ENCODE data around the gene BCAM.
"Not testable (repeated sequence)": the region's sequence is repeated elsewhere in the genome, so short reads cannot be mapped to it uniquely, and the experiment has no call there.

DNA sequence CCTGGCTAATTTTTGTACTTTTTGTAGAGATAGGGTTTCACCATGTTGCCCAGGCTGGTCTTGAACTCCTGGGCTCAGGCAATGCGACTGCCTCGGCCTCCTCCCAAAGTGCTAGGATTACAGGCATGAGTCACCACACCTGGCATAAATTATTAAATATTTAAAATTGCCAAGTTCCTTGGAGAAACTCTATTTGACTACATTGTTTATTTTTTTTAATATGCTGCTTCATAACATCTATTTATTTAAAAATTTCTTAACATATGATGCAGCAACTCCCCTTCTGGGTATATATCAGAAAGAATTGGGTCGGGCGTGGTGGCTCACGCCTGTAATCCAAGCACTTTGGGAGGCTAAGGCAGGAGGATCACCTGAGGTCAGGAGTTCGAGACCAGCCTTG, 24.0 kb downstream of the BCAM start:
- TF ChIP-seq POLR2A (IDR thresholded peaks at IDR 0.05) = not testable (repeated sequence)
- TF ChIP-seq, protein P1, sequence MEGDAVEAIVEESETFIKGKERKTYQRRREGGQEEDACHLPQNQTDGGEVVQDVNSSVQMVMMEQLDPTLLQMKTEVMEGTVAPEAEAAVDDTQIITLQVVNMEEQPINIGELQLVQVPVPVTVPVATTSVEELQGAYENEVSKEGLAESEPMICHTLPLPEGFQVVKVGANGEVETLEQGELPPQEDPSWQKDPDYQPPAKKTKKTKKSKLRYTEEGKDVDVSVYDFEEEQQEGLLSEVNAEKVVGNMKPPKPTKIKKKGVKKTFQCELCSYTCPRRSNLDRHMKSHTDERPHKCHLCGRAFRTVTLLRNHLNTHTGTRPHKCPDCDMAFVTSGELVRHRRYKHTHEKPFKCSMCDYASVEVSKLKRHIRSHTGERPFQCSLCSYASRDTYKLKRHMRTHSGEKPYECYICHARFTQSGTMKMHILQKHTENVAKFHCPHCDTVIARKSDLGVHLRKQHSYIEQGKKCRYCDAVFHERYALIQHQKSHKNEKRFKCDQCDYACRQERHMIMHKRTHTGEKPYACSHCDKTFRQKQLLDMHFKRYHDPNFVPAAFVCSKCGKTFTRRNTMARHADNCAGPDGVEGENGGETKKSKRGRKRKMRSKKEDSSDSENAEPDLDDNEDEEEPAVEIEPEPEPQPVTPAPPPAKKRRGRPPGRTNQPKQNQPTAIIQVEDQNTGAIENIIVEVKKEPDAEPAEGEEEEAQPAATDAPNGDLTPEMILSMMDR (IDR thresholded peaks at IDR 0.05 in 8 of 11, conservative IDR thresholded peaks at IDR 0.05 in 3 of 11) = not testable (repeated sequence)
